GM12872 (cell line): ENCODE data around the gene USP46.

ENCODE experiments used
- TF ChIP-seq, protein P1 (sequence below): IDR thresholded peaks from 3 replicates; pipeline ENCODE4 v1.5.1; 2011; ENCODE audit warnings: low read depth, mild to moderate bottlenecking, low read length, moderate library complexity; ENCODE audit not compliant: insufficient read depth

Gene USP46

DNA sequence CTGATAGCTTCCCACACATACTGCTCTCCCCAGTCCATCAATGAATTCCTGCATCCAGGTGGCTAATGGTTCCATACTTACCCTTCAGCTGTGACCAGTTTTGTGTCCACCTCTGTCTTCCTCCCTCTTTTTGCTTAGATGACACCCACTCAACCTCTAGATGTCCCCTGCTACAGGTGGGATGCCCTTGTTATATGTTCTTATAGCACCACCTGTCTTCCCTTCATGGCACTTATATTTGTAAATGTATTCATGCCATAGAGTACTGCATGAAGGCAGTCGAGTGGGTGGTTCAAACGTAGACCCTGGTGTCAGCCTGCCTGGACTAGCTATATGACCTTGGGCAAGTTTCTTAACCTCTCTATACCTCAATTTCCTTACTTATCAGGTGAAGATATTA is 6.5 kb upstream of the USP46 start:
- TF ChIP-seq, protein P1, sequence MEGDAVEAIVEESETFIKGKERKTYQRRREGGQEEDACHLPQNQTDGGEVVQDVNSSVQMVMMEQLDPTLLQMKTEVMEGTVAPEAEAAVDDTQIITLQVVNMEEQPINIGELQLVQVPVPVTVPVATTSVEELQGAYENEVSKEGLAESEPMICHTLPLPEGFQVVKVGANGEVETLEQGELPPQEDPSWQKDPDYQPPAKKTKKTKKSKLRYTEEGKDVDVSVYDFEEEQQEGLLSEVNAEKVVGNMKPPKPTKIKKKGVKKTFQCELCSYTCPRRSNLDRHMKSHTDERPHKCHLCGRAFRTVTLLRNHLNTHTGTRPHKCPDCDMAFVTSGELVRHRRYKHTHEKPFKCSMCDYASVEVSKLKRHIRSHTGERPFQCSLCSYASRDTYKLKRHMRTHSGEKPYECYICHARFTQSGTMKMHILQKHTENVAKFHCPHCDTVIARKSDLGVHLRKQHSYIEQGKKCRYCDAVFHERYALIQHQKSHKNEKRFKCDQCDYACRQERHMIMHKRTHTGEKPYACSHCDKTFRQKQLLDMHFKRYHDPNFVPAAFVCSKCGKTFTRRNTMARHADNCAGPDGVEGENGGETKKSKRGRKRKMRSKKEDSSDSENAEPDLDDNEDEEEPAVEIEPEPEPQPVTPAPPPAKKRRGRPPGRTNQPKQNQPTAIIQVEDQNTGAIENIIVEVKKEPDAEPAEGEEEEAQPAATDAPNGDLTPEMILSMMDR = peak; percentile 28; the same call in 2 of the 3 replicates

DNA sequence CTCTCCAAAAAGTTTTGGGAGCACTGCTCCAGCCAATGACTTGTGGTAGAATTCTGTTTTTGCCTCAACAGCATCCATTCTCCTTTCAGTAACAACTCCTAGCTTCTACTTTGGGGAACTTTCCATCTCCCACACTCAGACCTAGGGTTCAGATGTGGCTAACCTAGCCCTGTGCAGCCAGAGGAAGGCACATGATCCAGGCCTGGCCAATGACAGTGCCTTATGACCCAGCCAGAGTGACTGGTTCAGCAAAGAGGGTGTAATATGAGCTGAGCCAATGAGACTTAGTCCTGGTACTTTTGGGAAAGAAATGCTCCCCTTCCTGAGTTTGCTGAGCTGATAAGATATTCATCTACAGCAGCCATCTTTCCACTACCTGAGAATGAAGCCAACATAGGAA is 5.4 kb upstream of the USP46 start:
- TF ChIP-seq, protein P1 = no peak

DNA sequence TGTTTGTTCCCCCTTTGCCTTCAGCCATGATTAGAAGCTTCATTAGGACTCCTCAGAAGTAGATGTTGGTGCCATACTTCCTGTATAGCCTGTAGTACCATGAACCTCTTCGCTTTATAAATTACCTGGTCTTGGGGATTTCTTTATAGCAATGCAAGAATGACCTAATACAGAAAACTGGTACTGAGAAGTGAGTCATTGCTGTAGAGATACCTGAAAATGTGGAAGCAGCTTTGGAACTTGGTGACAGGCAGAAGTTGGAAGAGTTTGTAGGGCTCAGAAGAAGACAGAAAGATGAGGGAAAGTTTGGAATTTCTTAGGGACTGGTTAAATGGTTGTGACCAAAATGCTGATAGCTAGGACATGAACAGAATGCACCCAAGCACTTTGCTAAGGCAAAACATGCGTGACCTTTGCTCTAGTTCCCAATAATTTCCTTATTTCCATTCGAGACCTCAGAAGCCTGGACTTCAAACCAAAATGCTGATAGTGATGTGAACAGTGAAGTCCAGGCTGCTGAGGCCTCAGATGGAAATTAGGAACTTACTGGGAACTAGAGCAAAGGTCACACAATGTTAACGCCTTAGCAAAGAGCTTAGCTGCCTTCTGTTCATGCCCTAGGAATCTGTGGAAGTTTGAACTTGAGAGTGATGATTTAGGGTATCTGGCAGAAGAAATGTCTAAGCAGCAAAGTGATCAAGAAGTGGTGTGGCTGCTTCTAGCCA is 3.0 kb upstream of the USP46 start:
- TF ChIP-seq, protein P1 = no peak

DNA sequence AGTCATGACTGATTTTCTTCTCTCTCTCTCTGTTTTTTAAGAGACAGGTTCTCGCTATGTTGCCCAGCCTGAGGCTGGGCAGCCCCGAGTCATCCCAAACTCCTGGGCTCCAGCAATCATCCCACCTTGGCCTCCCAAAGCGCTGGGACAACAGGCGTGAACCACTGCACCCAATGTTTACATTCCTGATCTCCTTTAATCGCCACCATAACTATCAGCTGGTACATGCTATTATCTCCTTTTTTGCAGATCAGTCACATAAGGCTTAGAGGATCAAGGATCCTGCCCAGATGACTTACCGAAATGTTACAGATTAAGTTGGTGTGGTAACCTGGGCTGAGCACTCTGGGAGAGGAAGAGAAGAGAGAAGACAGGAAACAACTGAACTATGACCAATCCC is 1.5 kb upstream of the USP46 start:
- TF ChIP-seq, protein P1 = no peak

DNA sequence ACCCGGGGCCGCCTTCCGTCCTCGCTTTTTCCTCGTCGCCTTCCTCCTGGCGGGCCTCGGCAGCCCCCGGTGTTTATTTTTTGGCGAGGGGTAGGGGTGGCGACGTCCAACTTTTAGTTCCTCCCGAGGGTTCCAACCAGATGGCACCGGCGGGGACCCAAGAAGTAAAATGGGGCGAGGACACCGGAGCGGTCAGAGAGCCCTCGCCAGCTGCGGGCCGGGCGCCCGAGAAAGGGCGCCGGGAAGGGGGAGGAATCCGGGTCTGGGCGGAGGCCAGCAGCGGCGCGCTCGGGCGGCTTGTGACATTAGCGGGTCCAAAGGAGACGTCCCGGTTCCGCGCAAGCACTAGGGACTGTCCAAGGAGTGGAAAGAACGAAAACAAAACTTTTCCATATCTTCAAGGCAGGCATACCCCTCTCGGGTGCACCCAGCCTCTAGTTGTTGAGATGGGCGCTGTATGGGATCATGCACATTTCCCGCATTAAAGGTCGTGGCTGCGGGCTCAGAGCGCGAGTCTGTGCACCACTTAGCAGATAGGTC is 691 bp upstream of the USP46 start:
- TF ChIP-seq, protein P1 = no peak

DNA sequence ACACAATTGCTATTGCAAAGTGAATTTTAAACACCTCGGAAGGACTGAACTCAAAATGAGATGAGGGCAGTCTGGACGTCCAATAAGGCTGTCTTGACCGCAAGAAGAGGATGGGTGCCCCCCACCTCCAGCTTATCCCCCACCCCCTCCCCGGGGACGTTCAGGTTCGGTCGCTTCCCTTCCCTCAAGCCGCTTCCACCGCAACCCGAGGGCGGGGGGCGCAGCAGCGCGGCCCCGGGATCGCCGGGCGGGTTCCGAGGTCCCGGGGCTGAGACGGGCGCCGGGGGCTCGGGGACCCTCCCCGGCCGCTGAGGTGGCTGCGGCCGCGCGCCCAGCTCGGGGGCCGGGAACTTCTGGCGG is 480 bp downstream of the USP46 start:
- TF ChIP-seq, protein P1 = no peak

DNA sequence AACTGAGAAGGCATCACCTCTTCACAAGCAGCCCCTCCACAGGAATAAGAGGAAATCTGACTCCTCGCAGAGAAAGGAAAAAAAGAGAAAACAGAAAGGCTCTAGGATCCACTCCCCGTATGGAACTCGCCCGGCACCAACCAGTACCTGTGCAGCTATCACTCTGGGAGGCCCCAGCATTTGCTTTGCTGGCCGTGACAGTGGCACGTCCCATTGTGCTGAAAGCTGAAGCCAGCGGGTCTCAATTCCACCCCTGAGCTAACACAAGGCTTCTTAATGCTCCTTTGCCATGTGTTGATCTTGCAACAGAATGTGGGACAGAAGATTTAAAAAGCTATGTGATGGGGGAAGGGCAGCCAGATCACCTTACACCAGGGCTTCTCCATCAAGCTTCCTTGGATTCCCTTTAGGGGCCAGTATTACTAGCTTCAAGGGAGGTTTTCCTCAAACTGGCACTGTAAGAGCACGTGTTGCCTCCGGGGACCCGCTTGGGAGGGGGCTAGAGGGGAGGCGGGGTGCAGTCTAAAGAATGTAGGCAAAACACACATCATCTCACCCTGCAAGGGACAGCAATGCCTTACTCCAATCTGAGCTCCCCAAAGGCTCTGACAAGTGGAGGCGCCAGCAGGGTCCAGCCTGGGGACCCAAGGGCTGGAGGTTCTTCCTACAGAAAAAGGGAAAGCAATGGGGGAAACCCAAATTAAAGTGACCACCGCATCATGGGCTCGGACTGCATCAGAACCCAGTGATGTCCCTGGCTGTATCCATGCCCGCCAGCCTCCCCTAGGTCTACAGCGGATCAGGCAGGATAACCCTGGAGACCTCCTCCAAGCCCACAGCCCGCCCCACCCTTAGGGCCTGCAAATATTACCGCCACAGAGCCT is 1.2 kb downstream of the USP46 start:
- TF ChIP-seq, protein P1 = no peak
